ENCODE data around the gene HELB. TPM values are rescaled to one million over a fixed set of nuclear protein-coding genes. Genes with fewer than 3 reads are reported as not detected.

HELB gene
- 1.7 and 2.3 TPM in 2 replicates for total RNA-seq

- peak within 1 kb of the TSS; percentile 89 for H3K4me3 ChIP-seq (ENCODE audit: low read depth, low read length)
- TF ChIP-seq CTCF (IDR thresholded peaks at IDR 0.05; ENCODE audit: insufficient read depth, low read depth, low read length): no peak
- peak; percentile 96 for DNase-seq (ENCODE audit: low read depth)
These were observed at the start of gene HELB for GRCh38 chr12:66301944-66302826. TSS of gene HELB (plus strand) at chr12:66302493. CDS start at chr12:66302604, 111 bp downstream.

- no peak for DNase-seq (ENCODE audit: low read depth)
- H3K4me3 ChIP-seq (ENCODE audit: low read depth, low read length): no peak overlapping the region
- TF ChIP-seq CTCF (IDR thresholded peaks at IDR 0.05; ENCODE audit: insufficient read depth, low read depth, low read length): no peak
These were observed 49.5 kb upstream of the HELB start for GRCh38 chr12:66252771-66253170.

- no peak for TF ChIP-seq CTCF (IDR thresholded peaks at IDR 0.05; ENCODE audit: insufficient read depth, low read depth, low read length)
- H3K4me3 ChIP-seq (ENCODE audit: low read depth, low read length): no peak overlapping the region
- no peak for DNase-seq (ENCODE audit: low read depth)
These were observed 46.6 kb upstream of the HELB start for GRCh38 chr12:66255737-66256136.

GRCh38 chr12:66258011-66258410 is 44.3 kb upstream of the HELB start:
- no peak for TF ChIP-seq CTCF (IDR thresholded peaks at IDR 0.05; ENCODE audit: insufficient read depth, low read depth, low read length)
- no peak for DNase-seq (ENCODE audit: low read depth)
- H3K4me3 ChIP-seq (ENCODE audit: low read depth, low read length): no peak overlapping the region

GRCh38 chr12:66262737-66263136 is 39.6 kb upstream of the HELB start:
- no peak for DNase-seq (ENCODE audit: low read depth)
- no peak for TF ChIP-seq CTCF (IDR thresholded peaks at IDR 0.05; ENCODE audit: insufficient read depth, low read depth, low read length)
- H3K4me3 ChIP-seq (ENCODE audit: low read depth, low read length): no peak overlapping the region

- no peak for DNase-seq (ENCODE audit: low read depth)
- no peak overlapping the region for H3K4me3 ChIP-seq (ENCODE audit: low read depth, low read length)
- TF ChIP-seq CTCF (IDR thresholded peaks at IDR 0.05; ENCODE audit: insufficient read depth, low read depth, low read length): no peak
These were observed 33.7 kb upstream of the HELB start for GRCh38 chr12:66268562-66268961.
